Glomerular visceral epithelial cell (primary cell): ENCODE results near the gene LYST.

Experiments used
- DNase-seq: peaks from one replicate; pipeline ENCODE4 v3.0.0-alpha.2; 2016; ENCODE audit errors: extremely low spot score

LYST gene

GRCh38 chr1:235712812-235713211 is 153.9 kb downstream of the LYST start:
- DNase-seq: no peak

GRCh38 chr1:235710687-235711086 is 156.0 kb downstream of the LYST start:
- no peak for DNase-seq

GRCh38 chr1:235709018-235709417 is 157.7 kb downstream of the LYST start:
- peak; percentile 31 for DNase-seq

DNA sequence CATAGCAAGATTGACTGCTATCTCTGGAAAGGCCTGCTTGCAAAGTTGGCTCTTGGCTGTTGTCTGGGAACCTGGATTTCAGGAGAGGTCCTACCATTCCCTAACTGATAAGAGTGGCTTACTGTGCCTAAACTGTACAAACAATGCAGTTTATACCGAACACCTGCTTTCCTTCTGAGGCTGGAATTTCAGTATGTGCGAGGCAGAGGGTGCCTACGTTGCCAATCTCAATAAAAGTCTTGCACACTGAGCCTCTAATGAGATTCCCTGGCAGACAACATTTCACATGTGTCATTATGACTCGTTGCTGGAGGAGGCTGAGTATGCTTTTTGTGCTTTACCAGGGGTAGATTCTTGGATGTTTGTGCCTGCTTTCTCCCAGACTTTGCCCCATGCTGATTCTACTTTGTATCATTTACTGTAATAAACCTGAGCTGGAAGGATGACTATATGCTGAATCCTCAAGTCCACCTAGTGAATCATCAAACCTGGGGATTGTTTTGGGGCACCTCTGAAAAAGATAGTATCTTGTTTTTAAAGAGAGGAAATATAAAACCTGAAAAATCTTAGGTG is 158.2 kb downstream of the LYST start:
- peak; percentile 72 for DNase-seq

DNA sequence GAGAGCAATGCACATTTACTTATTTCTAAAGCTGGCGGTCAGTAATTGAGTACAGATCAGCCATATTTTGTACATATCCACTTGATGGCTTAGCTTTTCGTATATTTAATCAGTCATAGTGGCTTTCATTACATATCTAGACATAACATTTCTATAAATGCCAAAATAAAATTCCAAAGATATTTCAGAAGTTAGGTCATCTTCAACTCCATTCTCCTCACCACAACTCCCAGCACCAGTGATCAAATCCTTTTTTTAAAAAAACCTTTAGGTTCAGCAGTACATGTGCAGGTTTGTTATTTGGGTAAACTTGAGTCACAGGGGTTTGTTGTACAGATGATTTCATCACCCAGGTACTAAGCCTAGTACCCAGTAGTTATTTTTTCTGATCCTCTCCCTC is 163.2 kb downstream of the LYST start:
- DNase-seq: peak; percentile 66

GRCh38 chr1:235702412-235702811 is 164.3 kb downstream of the LYST start:
- DNase-seq: no peak

GRCh38 chr1:235697508-235697907 is 169.2 kb downstream of the LYST start:
- DNase-seq: no peak

GRCh38 chr1:235689356-235689755 is 177.3 kb downstream of the LYST start:
- DNase-seq: no peak

- DNase-seq: no peak
These were observed 178.6 kb downstream of the LYST start for GRCh38 chr1:235688096-235688495.

DNA sequence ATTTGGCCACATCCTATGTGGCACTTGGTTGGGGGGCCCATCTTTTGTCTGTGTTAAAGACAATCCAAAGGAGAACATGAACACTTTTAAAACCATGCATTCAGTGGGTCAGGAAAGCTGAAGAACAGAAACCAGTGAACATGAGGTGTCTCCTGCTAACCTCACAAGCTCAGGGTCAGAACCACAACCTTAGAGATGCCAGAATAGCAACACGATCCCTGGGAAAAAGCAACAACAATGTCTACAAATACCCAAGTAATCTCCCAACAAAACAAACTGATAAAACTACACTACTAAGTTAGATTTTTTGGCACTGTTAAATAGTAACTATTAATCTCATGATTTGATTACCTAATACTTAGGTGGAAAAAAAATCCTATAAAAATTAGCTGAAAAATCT is 183.1 kb downstream of the LYST start:
- no peak for DNase-seq

- DNase-seq: no peak
These were observed 184.5 kb downstream of the LYST start for GRCh38 chr1:235682216-235682615.

GRCh38 chr1:235679644-235680043 is 187.1 kb downstream of the LYST start:
- DNase-seq: no peak

GRCh38 chr1:235679005-235679404 is 187.7 kb downstream of the LYST start:
- DNase-seq: no peak

GRCh38 chr1:235675152-235675890 is 191.4 kb downstream of the LYST start:
- DNase-seq: no peak

- DNase-seq: no peak
These were observed 192.7 kb downstream of the LYST start for GRCh38 chr1:235673981-235674380.

GRCh38 chr1:235671992-235672391 is 194.7 kb downstream of the LYST start:
- no peak for DNase-seq

GRCh38 chr1:235670157-235670776 is 196.4 kb downstream of the LYST start:
- DNase-seq: no peak

DNA sequence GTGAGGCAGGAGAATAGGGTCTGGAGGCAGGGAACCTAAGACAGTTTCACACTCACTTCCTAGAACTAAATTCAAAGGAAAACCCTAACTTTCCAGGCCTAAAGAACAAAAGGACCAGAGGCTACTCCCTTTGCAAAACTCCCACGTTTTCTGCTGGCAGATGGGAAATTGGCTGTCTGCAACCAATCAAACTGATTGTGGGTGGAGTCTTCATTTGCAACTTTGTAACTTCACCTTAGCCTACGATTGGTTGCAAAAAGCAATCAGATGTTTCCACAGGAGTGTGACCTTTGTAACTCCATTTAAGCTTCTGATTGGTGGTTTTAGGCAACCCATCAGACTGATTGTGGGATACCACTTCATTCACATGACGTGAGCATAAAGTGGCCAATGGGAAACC is 197.4 kb downstream of the LYST start:
- no peak for DNase-seq

DNA sequence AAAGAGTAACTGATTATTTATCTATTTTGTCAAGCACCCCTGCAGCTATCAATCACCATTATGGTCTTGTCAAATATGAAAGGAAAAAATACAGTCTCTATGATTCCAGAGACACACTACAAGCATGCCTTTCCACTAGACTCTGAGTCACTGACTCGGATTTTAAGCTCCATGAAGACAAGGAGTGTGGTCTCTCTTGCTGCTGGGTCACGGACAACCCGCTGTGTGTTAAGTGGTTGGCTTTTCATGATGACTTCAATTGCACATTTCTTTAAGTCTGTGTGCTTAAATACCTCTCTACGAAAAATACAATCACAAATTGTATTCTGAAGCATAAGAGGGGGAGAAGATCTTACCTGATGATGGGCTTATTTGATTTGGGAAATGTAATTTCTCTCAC is 203.1 kb downstream of the LYST start:
- no peak for DNase-seq

- no peak for DNase-seq
These were observed 205.1 kb downstream of the LYST start for GRCh38 chr1:235661568-235661967.

DNA sequence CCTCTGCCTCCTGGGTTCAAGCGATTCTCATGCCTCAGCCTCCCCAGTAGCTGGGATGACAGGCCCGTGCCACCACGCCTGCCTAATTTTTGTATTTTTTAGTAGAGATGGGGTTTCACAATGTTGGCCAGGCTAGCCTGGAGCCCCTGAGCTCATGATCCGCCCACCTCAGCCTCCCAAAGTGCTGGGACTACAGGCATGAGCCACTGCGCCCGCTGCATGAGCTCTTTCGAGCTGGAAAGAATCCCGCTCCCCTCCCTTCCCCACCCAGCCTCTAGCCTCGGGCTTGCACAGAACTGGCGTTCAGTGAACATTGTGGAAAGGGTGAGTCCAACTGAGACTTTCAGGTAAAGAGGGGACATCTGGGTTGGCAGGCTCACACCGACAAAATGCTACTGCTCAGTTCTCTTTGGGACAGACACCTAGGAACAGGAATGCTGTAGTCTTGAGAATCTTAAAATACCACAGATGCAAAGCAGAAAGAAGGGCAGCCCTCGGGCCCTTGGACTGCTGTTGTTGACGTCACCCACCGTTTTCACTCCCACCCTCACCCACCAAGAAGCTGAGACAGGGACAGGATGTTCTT is 207.4 kb downstream of the LYST start:
- no peak for DNase-seq

- DNase-seq: no peak
These were observed 208.8 kb downstream of the LYST start for GRCh38 chr1:235657747-235658526.
